Lower lobe of right lung (tissue), 2 donors: Measurements from ENCODE around the gene SPEF1. TPM values are rescaled to one million over a fixed set of nuclear protein-coding genes. Genes with fewer than 3 reads are reported as not detected.
"Not testable (repeated sequence)": the region's sequence is repeated elsewhere in the genome, so short reads cannot be mapped to it uniquely, and the experiment has no call there.

Source experiments
- ATAC-seq, 2 donors: fragments of 200-7000 bp; cut with Tn5 transposase; one replicate each; pipeline ENCODE4 v1.9.1; 2020 to 2022; ENCODE audit warnings: mild to moderate bottlenecking in 2 of 2, moderate library complexity in 2 of 2
- DNase-seq: peaks from one replicate; pipeline ENCODE4 v3.0.0-alpha.2; 2020
- H3K27ac ChIP-seq: fragments of 200-600 bp; one replicate; pipeline ENCODE4 v1.8.0; 2022
- H3K27me3 ChIP-seq: fragments of 200-600 bp; one replicate; pipeline ENCODE4 v1.8.0; 2022; ENCODE audit warnings: low read depth
- H3K36me3 ChIP-seq: fragments of 200-600 bp; one replicate; pipeline ENCODE4 v1.8.0; 2022; ENCODE audit warnings: mild to moderate bottlenecking
- H3K4me1 ChIP-seq: fragments of 200-600 bp; one replicate; pipeline ENCODE4 v1.8.0; 2022
- H3K4me3 ChIP-seq: fragments of 200-600 bp; one replicate; pipeline ENCODE4 v1.8.0; 2022; ENCODE audit warnings: mild to moderate bottlenecking
- H3K9me3 ChIP-seq: fragments of 200-600 bp; one replicate; pipeline ENCODE4 v1.8.0; 2022
- intact Hi-C: fragments of 100-400 bp; cut with DNase I; formaldehyde crosslinking; loops from one replicate; pipeline ENCODE4 v1.11.0; 2022
- long read RNA-seq: library from polyadenylated mRNA; unstranded; transcript quantifications from one replicate; pipeline ENCODE4 v2.0.0, GENCODE V29; 2021
- total RNA-seq: library from RNA; stranded (reverse); fragmentation: NEBNext Ultra II Directional; extraction: Animal tissue kit (Norgen Biotek cat#: 25700); gene quantifications from one replicate; pipeline ENCODE4 v1.2.1, GENCODE V29; 2021
- TF ChIP-seq, protein P1 (sequence below): fragments of 200-600 bp; IDR thresholded peaks from one replicate; pipeline ENCODE4 v1.8.0; 2022; ENCODE audit warnings: antibody characterized with exemption, mild to moderate bottlenecking
- donor health status: DM: no; HTN: yes; CAD: no; lungs with severe emphysema.

Gene SPEF1, protein sequence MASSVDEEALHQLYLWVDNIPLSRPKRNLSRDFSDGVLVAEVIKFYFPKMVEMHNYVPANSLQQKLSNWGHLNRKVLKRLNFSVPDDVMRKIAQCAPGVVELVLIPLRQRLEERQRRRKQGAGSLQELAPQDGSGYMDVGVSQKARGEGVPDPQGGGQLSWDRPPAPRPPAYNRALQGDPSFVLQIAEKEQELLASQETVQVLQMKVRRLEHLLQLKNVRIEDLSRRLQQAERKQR
- 3.9 TPM for total RNA-seq
- long read RNA-seq, partial matches to known transcripts: 3 of 10 reads
- long read RNA-seq, other reads (novel, unspliced or antisense): 1 of 10 reads

DNA sequence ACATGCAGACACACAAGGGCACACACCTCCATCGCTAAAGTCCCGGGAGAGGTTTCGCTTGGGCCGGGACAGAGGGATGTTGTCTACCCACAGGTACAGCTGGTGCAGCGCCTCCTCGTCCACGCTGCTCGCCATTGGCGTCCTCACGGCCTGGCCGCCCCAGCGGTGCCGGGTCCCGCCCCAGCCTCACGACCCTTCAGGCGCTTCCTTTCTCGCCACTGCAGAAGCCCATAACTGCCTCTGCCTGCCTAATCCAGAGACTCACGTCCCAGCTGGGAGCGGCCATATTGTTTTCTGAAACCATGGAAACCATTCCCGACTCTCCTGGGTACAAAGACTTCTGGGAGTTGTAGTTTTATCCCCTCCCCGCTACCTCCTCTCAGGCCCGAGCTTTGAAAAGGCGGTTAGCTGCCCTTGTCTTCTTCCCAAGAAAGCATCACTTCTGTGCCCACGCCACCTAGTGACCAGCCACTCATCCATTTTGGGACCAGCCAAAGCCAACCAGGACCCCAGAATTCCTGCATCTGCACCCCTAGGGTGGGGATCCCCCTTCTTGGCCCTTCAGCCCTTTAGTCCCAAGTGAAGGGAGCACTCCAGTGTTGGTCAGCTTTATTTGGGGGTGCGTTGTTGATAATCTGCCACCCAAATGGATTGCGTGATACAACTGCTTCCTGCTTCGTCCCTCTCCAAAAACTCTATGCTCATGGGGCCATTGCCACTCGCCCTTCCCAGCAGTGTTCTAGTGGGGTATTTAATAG is at the start of gene SPEF1:
Gene SPEF1, minus strand, starts transcription at position 296 of the 758 bp plus-strand sequence. Its CDS starts 161 bp downstream, at position 135.
- Histone ChIP-seq H3K4me1 (peaks cover 60% of the 10 kb centered on the region), H3K4me3 (peak within 1 kb of the TSS; percentile 47)

DNA sequence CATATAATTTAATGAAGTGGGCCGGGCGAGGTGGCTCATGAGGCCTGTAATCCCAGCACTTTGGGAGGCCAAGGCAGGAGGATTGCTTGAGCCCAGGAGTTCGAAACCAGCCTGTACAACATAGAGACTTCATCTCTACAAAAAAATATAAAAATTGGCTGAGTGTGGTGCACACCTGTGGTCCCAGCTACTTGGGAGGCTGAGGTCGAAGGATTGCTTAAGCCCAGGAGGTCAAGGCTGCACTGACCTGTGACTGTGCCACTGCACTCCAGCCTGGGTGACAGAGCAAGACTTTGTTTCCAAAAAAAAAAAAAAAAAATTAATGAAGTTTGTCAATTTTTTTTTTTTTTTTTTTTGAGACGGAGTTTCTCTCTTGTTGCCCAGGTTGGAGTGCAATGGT is 48.6 kb upstream of the SPEF1 start:
- not testable (repeated sequence) for ATAC-seq, DNase-seq

More for the DNA sequence above, at the start of gene SPEF1:
- peak; percentile 72 to 82 for ATAC-seq
- Histone ChIP-seq H3K27me3 (peaks cover 7% of the 10 kb centered on the region), H3K9me3 (no peaks in the 10 kb centered on the region), H3K36me3 (peaks cover 13% of the 10 kb centered on the region), H3K27ac (peak within 1 kb of the TSS; percentile 66)
- DNase-seq: peak; percentile 75
- TF ChIP-seq, protein P1, sequence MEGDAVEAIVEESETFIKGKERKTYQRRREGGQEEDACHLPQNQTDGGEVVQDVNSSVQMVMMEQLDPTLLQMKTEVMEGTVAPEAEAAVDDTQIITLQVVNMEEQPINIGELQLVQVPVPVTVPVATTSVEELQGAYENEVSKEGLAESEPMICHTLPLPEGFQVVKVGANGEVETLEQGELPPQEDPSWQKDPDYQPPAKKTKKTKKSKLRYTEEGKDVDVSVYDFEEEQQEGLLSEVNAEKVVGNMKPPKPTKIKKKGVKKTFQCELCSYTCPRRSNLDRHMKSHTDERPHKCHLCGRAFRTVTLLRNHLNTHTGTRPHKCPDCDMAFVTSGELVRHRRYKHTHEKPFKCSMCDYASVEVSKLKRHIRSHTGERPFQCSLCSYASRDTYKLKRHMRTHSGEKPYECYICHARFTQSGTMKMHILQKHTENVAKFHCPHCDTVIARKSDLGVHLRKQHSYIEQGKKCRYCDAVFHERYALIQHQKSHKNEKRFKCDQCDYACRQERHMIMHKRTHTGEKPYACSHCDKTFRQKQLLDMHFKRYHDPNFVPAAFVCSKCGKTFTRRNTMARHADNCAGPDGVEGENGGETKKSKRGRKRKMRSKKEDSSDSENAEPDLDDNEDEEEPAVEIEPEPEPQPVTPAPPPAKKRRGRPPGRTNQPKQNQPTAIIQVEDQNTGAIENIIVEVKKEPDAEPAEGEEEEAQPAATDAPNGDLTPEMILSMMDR: peak; percentile 36
- intact Hi-C loops: no loop called here

DNA sequence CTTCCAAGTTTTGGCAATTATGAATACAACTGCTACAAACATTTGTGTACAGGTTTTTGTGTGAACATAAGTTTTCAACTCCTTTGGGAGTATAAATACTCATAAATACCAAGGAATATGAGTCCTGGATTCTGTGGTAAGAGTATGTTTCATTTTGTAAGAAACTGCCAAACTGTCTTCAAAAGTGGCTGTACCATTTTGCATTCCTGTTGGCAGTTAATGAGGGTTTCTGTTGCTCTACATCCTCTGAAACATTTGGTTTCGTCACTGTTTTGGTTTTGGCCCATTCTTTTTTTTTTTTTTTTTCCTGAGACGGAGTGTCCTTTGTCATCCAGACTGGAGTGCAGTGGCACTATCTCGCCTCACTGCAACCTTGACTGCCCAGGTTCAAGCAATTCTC is 47.5 kb upstream of the SPEF1 start:
- intact Hi-C loops: no loop called here
- no peak for DNase-seq
- H3K4me1 ChIP-seq: no peaks in the 10 kb centered on the region
- no peak overlapping the region for H3K27ac ChIP-seq
- H3K9me3 ChIP-seq: no peaks in the 10 kb centered on the region
- H3K4me3 ChIP-seq: no peak overlapping the region
- TF ChIP-seq, protein P1: no peak
- H3K36me3 ChIP-seq: peaks cover 40% of the 10 kb centered on the region
- no peak for ATAC-seq
- no peaks in the 10 kb centered on the region for H3K27me3 ChIP-seq

More for the DNA sequence above, 48.6 kb upstream of the SPEF1 start:
- H3K4me1 ChIP-seq, H3K9me3 ChIP-seq, H3K4me3 ChIP-seq, intact Hi-C loops, H3K27me3 ChIP-seq, H3K27ac ChIP-seq: not testable (repeated sequence)
- peaks cover 29% of the 10 kb centered on the region for H3K36me3 ChIP-seq

DNA sequence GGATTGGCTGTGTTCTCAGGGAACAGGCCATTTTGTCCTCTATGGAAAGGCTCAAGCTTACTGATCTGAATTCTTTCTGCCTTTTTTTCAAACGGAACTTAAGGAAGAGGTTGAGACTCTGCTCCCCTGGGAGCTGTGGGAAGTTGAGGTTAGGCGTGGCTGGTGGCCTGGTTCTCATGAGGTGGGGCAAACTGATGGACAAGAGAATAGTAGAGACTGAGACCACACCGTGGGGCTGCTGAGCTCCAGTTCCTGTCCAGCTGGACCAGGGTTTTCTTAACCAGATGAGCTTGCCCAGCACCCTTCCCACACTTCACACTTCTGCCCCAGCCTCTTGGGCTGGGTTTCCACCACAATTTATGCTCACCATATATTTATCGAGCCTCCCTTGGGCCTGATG is 45.2 kb upstream of the SPEF1 start:
- Histone ChIP-seq H3K27me3 (no peaks in the 10 kb centered on the region), H3K36me3 (peaks cover 60% of the 10 kb centered on the region), H3K9me3 (no peaks in the 10 kb centered on the region), H3K4me1 (peaks cover 3% of the 10 kb centered on the region), H3K27ac (no peak overlapping the region), H3K4me3 (no peak overlapping the region)
- no peak for ATAC-seq
- DNase-seq: no peak
- TF ChIP-seq, protein P1: no peak
- intact Hi-C loops: no loop called here

DNA sequence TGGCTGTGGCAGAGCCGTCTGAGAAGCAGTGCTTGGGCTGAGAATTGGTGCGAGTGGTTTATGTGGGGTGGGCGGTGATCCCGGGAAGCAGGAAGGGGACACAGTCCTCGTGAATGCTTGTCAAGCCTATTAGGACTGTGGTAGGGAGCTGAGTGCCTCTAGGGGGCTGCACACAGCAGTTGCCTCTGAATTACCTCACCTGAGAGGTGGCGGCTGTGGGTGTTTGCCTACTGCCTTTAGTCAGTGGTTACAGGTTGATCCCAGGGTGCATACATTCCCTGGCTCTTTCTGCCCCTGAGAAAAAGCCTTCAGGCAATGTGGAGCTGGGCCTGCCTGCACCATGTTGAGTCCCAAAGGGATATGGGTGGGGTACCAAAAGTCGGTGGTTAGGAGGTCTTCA is 44.3 kb upstream of the SPEF1 start:
- DNase-seq (no peak), ATAC-seq (no peak)
- TF ChIP-seq, protein P1: no peak
- H3K27ac ChIP-seq: no peak overlapping the region
- no peaks in the 10 kb centered on the region for H3K9me3 ChIP-seq
- intact Hi-C loops: no loop called here
- peaks cover 8% of the 10 kb centered on the region for H3K4me1 ChIP-seq
- H3K4me3 ChIP-seq: no peak overlapping the region
- peaks cover 60% of the 10 kb centered on the region for H3K36me3 ChIP-seq
- no peaks in the 10 kb centered on the region for H3K27me3 ChIP-seq

DNA sequence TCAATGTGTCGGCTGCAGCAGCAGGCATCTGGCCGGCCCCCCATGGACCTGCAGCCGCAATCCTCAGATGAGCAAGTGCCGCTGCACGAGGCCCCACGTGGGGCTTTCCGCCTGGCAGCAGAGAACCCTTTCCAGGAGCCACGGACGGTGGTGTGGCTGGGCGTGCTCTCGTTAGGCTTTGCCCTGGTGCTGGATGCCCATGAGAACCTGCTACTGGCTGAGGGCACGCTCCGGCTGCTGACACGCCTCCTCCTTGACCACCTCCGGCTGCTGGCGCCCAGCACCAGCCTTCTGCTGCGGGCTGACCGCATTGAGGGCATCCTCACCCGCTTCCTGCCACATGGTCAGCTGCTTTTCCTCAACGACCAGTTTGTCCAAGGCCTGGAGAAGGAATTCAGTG is 42.6 kb upstream of the SPEF1 start:
- peaks cover 60% of the 10 kb centered on the region for H3K36me3 ChIP-seq
- TF ChIP-seq, protein P1: no peak

More for the DNA sequence above, 42.6 kb upstream of the SPEF1 start:
- no peak for DNase-seq
- H3K9me3 ChIP-seq: no peaks in the 10 kb centered on the region
- no peak for ATAC-seq
- intact Hi-C loops: no loop called here
- H3K27me3 ChIP-seq: no peaks in the 10 kb centered on the region
- H3K27ac ChIP-seq: no peak overlapping the region
- H3K4me3 ChIP-seq: no peak overlapping the region
- H3K4me1 ChIP-seq: peaks cover 17% of the 10 kb centered on the region
